Heart left ventricle (tissue), 13 donors: ENCODE data around the gene GJD3.
"Not testable (repeated sequence)": the region's sequence is repeated elsewhere in the genome, so short reads cannot be mapped to it uniquely, and the experiment has no call there.

Experiments
- CTCF ChIP-seq, 12 donors: fragments of 200-600 bp; sonication (generic) in 4 of 12; IDR thresholded peaks; one replicate each; pipeline versions ENCODE4 v1.5.0 to v1.8.0; 2018 to 2022; ENCODE audit warnings: antibody characterized with exemption in 12 of 12, mild to moderate bottlenecking in 5 of 12
- POLR2A ChIP-seq, 2 donors: fragments of 450-650 bp; IDR thresholded peaks; one replicate each; pipeline ENCODE4 v1.6.1; 2017; ENCODE audit warnings: antibody characterized with exemption in 2 of 2, mild to moderate bottlenecking in 2 of 2, moderate library complexity in 2 of 2
- donor health status: ischemic (EF 13 %, LVEDD 7.1; RV severe dilation, severe dysfunction).
- donor health status: DM: no; HTN: yes; CAD: no.
- donor health status: DM: no; HTN: no; CAD: no.
- donor health status: ischemic (EF 25% LVEDD 6.9; RV normal size, moderate dysfunction).
- donor health status: ischemic (EF 25% LVEDD 5.7; RV mildly dilated, moderate dysfunction).
- donor health status: ischemic (EF 35%, LVEDD 5.7; RV mildly dilated, moderate dysfunction).
- donor health status: nonischemic (EF 11% LVEDD 7.7; RV severe dilation, severe dysfunction).
- donor health status: DM: yes; HTN: yes; CAD: no.
- donor health status: PGD.
- donor health status: ischemic (EF 29% LVEDD 5.4; RV normal size, mild dysfunction).
- donor health status: nonischemic (EF 23%, LVEDD 6.1; RV moderate dilation, normal function).

GRCh38 chr17:40375786-40376185 is 11.2 kb upstream of the GJD3 start:
- not testable (repeated sequence) for TF ChIP-seq CTCF, POLR2A (IDR thresholded peaks at IDR 0.05)
